NCI-H524 treated with DMSO at 0.1 percent for 48 hours (cell line): ENCODE results near the gene HOXB4.
"Not testable (repeated sequence)": the region's sequence is repeated elsewhere in the genome, so short reads cannot be mapped to it uniquely, and the experiment has no call there.

Experiments used
- DNase-seq: peaks from one replicate; lab custom pipeline; 2025; lab: John Stamatoyannopoulos, UW

The HOXB4 gene

DNA sequence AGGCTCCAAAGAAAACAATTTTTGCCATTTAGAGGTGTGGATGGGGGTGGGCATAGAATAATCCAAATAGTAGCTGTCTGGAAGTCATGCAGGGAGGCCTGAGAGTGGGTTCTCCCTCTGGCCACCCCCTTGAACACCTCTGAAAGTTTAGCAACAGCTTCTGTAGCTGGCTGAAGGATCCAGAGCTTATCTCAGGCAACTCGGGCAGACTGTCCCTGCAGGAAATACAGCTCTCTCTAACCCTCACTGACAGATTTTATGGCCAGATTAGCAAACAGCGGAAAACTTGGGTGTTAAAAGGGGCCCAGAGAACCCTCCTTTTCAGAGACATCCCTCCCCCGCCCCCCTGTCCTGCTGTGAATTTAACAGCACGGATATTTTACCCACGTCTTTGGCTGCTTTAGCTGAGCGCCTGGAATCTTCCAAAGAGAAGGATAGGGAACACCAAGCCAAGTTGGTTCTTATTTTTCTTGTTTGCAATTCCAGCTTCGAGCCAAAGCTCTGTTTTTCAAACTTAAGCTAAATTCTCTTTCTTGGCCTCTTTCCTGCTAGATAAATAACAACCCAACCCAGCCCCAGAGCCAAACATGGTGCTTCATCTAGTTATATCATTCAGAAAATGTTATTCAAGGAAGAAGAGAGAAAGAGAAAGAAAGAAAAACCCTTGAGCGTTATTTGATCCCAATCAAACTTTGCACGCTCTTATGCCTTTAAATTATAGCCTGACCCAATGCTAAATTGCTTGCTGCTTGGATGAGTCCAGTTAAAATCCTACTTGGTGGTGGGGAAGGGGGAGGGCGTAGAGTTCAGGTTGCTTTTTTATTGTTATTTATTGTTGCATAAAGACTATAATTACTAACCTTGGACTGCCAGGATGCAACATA is 31.0 kb downstream of the HOXB4 start:
- DNase-seq, result no peak

DNA sequence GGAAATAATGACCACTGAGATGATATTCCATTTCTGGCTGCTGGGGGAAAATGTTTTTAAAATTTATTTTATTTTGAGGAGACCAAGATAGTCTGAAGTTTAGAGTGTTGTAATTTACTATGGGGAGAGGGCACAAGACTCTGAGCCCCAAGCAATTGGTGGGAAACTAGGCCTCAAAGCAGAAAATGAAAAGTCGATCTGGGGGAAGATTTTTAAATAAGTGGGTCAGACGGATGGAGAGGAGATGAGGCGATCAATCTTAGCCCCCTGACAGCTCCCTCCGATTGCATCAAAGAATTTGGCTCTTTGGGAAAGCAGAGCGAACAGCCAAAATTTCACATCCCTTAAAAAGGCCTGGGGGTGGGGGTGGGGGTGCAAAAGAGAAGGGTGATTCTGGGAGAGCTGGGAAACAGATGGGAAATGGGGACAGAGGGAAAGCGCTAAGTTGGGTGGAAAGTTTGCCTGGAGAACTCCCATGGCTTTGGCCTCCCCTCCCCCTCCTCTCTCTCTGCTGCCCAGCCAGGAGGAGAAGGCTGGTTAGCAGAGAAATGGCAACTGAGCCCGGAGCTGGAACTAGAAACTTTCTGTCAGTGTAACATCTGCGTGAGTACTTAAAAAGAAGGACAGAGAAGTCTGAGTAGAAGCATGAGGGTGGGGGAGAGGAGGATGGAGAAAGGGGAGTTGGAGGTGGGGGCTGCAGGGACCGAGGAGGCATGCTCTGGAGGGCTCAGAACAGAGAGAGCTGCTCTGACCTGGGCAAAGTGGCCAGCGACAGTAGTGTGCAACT is 31.8 kb downstream of the HOXB4 start:
- no peak for DNase-seq

DNA sequence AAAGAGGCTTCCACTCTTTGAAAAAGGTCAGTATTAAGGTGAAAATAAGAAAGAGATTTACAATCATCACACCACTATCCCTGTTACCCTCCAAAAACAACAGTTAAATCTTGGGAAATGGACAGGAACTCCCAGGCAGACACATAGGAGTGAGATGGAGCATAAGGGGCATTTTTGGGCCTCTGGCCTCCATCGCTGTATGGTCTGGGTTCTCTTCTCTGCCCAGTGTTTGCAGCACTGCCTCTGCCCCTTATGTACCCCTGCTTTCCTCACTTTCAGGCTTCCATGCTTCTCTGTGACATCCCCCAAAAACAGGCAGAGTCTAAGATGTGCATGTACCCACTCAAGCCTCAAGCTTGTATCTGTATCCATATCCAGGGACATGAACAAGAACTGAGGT is 32.6 kb downstream of the HOXB4 start:
- no peak for DNase-seq

DNA sequence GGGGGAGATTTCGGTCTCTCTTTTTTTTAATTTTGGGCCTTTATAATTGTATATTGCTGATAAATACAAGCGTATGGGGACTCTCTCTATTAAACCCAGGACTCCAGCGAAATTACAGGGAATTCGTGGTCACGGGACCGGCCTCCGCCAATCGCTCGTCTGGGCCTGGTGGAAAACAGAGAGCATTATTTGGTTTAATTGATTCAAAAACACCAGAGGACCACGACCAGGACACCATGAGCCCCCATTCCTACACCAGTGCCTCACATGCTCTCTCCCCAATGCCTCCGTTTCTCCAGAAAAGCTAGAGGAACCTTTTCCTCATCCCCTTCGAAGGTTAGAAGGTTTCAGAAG is 33.2 kb downstream of the HOXB4 start, which contains the start of gene HOXB2:
HOXB2 (minus strand) TSS at position 88 of the 354 bp plus-strand sequence. CDS start 198 bp downstream, outside the sequence.
- DNase-seq, result no peak

DNA sequence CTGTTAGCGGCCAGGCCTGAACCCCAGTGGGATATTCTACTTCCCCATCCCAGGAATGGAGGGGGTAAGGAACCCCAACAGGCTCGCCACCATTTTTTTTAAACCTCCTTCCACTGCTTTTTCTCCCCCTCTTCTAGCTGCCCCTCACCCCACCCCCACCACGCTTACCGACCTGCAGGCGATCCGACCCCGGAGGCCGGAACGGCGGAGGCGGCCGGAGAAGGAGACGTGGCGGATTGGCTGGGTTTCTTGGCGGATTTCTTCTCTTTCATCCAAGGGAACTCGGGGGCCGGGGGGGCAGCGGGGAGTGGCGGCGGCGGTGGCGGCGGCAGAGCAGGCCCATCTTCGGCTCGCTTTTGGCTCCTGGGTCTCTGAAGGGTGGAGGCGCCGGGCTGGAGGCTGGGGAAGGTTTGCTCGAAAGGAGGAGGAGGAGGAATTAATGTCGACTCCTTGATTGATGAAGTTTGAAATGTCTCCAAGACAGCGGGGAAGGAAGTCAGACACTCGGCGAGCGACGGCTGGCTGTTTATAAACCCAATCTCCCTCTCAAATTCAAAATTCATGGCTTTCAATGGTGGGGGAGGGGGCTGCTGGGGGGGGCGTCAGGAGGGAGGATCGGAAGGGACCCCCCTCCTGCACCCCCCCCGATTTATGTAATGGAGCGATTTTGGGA is 33.7 kb downstream of the HOXB4 start:
- DNase-seq, result no peak

DNA sequence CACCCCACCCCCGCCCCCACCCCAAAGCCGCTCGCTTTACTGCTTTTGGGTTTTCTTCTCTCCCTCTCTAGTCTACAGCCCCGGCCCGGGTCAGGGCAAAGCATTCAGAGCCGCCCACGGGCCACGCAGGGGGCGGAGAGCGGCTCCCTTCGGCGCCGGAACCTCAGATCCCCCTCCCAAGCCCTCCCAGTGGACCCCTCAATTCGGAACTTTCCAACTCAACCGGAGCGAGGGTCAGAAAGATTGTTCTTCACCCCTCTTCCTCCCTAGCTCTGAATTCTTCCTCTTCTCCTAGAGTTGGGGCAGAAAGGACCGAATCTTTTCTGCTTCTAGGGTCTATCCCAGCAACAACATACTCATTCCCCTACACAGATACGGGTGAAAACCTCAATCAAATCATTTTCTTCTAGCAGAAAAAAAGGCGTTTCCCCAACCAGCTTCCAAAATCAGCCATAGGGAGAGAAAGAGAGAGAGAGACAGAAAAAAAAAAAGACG is 34.2 kb downstream of the HOXB4 start:
- no peak for DNase-seq

DNA sequence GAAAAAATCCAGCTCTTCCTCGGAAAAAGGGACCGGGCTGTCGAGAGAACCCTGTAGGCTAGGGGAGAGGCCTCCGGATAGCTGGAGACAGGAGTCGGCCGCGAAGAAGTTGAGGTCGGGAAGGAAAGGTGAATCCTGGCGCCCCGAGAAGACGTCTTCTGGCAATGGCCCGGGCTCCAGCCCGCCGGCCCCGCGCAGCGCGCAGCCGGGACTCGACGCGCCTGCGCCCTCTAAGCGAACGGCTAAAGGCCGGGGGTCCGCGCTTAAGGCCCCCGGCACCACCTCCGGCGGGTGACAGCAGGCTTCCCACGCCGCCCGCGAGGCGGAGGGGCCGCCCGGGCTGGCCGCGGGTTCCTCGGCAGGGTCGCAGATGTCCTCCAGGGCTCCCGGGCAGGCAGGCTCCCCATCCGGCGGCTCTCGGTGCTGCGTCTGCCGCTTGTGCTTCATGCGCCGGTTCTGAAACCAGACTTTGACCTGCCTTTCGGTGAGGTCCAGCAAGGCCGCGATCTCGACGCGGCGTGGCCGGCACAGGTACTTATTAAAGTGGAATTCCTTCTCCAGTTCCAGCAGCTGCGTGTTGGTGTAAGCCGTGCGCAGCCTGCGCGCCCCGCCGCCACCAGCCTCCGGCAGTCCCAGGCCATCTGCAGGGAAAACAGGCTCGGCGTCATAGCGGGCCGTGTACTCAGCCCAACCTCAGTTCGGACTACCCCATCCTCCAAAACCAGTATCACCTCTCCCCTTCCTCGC is 34.9 kb downstream of the HOXB4 start:
- DNase-seq, result no peak

DNA sequence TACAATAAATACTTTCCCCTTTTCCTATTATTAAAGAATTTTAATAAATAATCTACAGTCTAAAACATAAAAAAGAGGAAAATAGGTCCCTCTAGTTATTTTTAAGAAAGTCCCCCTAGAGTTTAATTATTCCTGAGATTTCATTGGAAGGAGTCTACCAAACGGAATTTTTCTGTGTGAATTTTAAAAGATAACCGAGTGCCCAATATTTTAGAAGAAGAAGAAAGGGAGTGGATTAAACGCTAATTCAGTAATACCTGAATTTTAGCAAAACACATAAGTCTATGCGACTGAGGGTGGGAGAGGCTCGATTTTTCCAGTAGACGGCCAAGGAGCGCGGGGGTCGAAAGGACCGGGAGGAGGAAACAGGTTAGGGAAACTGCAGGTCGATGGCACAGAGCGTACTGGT is 35.4 kb downstream of the HOXB4 start:
- DNase-seq, result no peak

DNA sequence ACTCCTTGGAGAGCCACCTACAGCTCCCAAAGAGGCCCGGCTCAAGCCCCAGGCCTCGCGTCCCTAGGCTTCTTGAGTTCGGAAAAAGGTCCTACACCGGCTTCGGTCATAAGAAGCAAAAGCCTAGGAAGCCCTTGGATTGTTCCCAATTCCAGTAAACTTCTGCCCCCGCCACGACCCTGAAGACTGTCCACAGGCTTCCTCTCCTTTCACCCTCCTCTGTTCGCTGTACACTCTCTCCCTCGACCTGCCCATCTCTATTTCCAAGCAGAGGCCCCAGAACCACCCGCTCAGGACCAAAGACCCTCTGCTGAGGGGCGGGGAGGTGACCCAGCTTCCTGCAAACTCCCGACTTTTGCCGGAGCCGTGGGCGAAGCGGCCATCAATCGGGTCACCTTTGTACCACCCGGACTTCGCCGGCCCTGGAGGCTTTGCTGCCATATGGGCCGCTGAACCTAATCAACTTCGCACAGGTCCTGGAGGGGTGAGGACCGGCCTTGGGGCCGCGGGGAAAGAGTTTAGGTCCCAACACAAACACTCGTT is 36.0 kb downstream of the HOXB4 start:
- no peak for DNase-seq

DNA sequence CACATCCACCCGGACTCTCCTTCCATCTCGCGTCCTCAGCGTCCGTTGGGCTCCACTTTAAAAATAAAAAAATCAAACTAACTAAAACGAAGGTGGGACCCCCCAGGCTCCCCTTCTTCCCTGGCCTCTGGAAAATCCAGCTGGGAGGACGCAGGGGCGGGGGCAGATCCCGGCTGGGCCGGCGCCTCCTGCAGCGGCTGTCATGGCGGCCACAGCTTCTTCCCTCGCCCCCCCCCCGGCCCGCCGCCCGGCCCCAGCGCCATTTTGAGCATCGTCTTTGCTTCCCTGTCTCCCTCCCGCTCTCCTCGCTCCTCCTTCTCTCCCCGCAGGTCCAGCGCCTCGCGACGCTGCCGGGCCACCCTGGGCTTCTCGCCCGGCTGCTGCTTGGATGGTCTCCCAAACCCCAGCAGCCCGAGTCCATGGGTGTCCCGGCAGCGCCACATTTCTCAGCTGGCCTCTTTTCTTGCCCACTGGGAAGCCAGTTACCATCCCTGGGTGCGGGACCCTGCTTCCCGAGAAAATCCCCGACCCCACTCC is 36.5 kb downstream of the HOXB4 start:
- DNase-seq, result no peak

DNA sequence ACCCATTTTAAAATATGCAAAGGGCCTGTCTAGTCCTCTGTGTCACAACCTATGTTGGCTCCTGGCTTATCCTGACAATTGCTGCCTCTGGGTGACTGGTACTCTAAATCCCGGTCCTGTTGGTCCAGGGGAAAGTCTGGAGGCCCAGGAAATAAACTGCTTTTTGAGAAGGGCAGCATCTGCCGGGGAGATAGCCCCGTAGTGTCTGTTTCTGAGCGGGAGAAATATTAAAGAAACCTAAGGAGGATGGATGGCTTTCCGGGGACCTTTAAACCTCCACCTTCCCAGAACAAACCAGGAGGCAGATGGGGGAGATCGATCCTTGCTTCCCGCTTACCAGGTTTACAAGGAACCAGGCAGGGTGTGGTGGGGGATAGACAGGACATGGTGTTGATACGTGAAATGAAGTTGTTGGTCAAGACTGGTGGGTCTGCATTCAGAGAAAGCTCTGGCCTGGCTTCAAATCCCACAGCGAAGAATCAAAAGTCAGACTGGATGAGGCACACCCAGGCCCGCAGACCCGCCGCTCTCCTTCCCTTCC is 37.0 kb downstream of the HOXB4 start:
- no peak for DNase-seq

DNA sequence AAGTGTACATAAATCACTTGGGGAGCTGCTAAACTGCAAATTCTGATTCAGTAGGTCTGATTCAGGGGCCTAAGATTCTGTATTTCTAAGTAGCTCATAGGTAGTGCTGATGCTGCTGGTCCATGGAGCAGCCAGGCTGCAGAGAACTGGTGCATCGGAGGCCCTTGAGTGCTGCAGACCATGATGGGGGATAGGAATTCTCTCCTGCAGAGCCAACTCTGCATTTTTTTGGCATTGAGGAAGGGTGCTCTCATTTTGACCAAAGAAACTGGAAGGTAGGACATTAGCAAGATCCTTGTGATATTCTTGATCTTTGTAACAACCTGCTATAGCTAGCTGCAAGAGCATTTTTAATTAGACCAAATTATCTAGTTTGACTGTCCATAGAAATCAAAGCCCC is 37.9 kb downstream of the HOXB4 start:
- no peak for DNase-seq

DNA sequence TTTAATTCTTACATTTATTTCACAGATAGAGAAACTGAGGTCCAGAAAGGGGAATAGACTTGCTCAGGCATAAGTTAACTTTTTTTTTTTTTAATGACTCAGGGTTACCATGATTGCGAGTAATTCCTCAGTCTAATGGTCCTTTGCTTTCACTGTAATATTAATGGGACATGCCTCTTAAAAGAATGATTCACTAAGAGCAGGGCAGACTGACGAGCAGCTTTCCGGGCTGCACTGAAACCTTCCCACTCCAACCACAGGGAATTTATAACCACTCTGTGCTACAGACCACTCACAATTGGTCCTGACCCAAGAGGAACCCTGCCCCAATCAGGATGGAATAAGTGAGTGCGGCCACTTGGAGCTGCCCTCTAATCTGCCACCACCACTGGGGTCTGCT is 39.0 kb downstream of the HOXB4 start:
- DNase-seq, result no peak

DNA sequence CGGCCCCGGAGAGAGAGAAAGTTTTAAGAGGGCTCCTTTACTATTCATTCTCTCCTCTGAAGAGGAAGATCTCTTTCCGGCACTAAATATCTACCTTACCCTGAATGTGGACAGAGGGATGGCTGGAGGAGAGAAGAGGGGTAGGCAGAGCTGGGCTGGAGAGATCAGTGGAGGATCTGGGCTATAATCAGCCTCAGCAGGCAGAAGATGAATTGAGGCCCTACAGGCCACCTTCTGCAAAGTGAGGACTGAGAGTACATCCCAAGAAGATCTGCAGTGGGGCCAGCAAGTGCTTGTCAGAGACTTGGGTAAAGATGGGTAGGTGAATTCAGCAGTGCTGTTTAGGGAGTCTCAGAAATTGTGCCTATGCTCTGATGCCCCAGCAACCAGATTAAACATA is 40.8 kb downstream of the HOXB4 start:
- no peak for DNase-seq

DNA sequence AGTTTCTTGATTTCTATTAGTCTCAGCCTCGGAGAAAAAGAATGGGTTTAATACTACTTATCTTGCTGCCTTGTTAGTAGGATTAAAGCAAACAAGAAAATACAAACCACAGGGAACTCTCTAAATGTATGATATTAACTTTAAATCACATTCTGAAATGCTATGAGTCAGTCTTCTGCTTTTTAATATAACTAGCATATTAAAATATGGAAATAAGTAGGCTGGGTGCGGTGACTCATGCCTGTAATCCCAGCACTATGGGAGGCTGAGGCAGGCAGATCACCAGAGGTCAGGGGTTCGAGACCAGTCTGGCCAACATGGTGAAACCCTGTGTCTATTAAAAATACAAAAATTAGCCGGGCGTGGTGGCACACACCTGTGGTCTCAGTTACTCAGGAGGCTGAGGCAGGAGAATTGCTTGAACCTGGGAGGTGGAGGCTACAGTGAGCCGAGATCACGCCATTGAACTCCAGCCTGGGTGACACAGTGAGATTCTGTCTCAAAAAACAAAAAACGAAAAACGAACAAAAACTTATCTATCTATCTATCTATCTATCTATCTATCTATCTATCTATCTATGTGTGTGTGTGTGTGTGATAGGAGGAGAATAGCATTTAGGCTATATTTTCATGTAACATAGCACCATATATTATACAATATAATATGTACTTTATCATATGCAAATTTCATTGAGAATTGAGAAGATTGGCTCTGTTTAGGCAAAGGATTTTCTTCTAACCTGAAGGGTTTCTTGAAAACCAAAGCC is 42.2 kb downstream of the HOXB4 start:
- DNase-seq, result not testable (repeated sequence)

DNA sequence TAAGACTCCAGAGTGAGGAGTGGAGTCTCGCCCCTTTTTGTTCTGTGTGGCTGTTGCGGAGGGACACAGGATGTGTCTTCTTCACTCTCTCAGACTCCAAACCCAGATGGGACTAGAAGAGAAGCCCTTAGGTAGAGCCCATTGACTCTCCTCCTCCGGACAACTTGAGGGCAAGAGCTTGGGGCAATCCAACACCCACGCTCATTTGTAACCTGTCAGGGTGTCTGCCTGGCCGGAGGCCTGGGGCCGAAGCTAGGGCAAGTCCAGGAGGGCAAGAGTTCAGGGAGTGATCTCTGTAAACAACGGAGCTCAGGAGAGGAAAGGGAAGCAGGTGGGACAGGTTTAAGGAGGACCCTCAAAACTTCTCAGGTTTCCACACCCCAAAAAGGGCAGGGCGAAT is 45.9 kb downstream of the HOXB4 start:
- DNase-seq, result no peak

DNA sequence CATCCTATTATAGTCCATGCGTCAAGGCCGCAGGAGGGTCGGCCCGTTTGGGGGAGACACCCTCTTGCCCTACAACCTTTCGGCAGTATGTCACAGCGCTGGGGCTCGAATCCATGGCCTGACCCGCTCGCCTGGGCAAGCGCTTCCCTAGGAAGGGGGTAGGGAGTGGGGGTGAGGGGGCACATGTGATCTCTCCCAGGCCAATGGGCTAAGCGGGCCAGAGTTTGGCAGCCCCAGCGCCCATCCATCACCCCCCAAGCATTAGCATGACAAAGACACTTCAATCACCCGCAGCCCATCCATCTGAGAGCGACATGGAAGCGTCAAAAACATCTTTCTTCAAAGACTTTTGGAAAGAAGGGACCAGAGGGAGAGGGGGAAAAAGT is 47.3 kb downstream of the HOXB4 start, which contains the start of gene HOXB1:
HOXB1 (minus strand) TSS at position 125 of the 386 bp plus-strand sequence; CDS start at position 18, 107 bp downstream.
- DNase-seq, result no peak

DNA sequence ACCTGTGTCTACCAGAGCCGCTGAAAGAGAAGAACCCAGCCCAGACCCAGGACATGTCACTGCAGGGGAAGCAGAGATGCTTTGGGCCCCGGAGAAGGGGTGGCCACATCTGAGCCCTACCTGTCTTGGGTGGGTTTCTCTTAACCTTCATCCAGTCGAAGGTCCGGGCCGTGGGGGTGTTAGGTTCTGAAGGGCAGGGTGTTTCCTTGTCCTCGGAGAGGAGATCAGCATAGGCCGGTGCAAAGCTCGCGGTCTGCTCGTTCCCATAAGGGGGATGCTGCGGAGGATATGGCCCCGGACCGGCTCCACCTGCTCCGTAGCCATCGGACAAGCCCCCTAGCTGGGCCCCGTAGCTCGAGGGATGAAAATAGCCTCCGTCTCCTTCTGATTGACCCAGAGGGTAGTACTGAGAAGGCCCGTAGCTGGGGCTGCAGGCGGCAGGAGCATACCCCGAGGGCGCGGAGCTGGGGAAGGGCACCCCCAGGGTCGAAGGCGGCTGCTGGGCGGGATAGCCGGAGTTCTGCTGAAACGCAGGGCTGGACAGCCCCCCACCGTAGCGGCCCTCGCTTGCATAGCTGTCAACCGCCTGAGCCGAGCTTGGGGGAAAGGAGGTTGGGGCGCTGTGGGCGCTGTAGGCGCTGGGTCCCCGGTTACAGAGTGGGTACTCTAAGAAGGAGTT is 47.8 kb downstream of the HOXB4 start:
- no peak for DNase-seq

DNA sequence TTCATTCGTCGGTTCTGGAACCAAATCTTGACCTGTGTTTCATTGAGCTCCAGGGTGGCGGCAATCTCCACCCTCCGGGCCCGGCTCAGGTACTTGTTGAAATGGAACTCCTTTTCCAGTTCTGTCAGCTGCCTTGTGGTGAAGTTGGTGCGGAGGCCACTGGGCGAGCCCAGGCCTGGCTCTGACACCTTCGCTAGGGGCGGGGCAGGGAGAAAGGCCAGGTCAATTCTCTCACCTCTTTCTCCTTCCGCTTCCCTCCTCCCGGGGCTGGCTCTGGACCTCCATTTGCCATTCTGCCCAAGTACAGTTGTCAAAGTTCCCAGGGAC is 48.5 kb downstream of the HOXB4 start:
- no peak for DNase-seq
